ENCODE results near the gene UBC. TPM values are rescaled to one million over a fixed set of nuclear protein-coding genes. Genes with fewer than 3 reads are reported as not detected.
"Not testable (repeated sequence)": the region's sequence is repeated elsewhere in the genome, so short reads cannot be mapped to it uniquely, and the experiment has no call there.

The UBC gene
- total RNA-seq, 8 experiments from 2014 or later: 779 to 1,904 (median 1,306) TPM

DNA sequence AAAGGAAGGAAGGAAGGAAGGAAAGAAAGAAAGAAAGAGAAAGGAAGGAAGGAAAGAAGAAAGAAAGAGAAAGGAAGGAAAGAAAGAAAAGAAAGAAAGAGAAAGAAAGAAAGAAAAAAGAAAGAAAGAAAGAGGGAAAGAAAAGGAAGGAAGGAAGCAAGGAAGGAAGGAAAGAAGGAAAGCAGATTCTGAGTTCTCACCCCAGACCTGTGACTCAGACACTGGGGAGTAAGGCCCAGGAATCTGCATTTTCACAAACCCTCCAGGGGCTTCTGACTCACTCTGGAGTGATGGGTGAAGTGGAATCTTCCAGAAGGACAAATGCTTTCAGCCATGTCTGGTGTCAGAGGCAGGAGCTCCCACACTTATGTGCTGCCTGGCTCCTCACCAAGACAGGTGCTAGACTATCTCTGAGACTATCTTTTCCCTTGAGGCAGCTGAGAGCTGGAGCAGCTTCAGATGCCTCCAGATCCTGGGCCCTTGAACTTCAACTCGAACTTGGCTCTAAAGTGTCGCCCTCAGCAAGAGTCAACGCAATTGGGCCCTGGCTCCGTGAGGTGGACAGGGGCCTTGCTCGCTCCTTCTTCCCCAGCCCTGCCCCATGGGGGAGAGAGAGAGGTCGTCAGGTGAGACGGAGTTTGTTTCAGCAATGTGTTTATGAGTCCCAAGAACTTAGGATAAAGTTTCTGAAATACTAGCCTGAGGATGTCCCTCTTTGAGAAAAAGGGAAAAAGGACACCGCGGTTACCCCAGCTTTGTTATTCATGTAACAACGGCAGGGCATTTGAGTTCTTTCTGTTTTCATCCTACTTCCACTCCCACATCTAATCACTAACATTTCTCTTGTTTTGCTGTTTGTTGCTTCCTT is 31.0 kb downstream of the UBC start:
- in situ Hi-C loops (cut with MboI; ENCODE audit: low pct_unique_long_range_greater_than_20kb in 2 of 9, low sequenced_read_pairs in 9 of 9, unreplicated experiment in 9 of 9): no loop called here
- no peak overlapping the region for H3K27ac ChIP-seq
- WGBS, 10 experiments: 8 to 88% (median 64%) methylated on average over 2 to 10 of the region's 10 CpGs; no CpG with 5 or more reads in 1 of the 10 experiments
- H3K4me1 ChIP-seq (replicated peaks in 1 of 2): no peaks in the 10 kb centered on the region
- ATAC-seq (replicated peaks in 6 of 8): peak in 1 of 8 experiments; percentile 56
- H3K4me3 ChIP-seq: no peak overlapping the region

- Histone ChIP-seq H3K4me1 (replicated peaks in 1 of 2) (no peaks in the 10 kb centered on the region), H3K4me3 (no peak overlapping the region), H3K27ac (no peak overlapping the region)
- WGBS, 10 experiments: 56 to 92% (median 71%) methylated on average over 2 to 9 of the region's 10 CpGs; no CpG with 5 or more reads in 2 of the 10 experiments
- in situ Hi-C loops (cut with MboI; ENCODE audit: low pct_unique_long_range_greater_than_20kb in 2 of 9, low sequenced_read_pairs in 9 of 9, unreplicated experiment in 9 of 9): no loop called here
- ATAC-seq (replicated peaks in 6 of 8): no peak
Measured at GRCh38 chr12:124881123-124881522, 33.3 kb downstream of the UBC start.

DNA sequence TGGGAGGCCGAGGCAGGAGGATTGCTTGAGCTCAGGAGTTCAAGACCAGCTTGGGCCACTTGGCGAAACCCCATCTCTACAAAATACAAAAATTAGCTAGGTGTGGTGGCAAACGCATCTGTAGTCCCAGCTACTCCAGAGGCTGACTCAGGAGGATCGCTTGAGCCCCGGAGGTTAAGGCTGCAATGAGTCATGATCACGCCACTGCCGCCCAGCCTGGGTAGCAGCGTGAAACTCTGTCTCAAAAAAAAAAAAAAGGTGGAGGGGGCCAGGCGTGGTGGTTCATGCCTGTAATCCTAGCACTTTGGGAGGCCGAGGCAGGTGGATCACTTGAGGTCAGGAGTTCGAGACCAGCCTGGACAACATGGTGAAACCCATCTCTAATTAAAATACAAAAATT is 34.1 kb downstream of the UBC start:
- in situ Hi-C loops (cut with MboI; ENCODE audit: low pct_unique_long_range_greater_than_20kb in 2 of 9, low sequenced_read_pairs in 9 of 9, unreplicated experiment in 9 of 9); H3K27ac ChIP-seq; H3K4me3 ChIP-seq; H3K4me1 ChIP-seq (replicated peaks in 1 of 2); ATAC-seq (replicated peaks in 6 of 8): not testable (repeated sequence)
- 83 to 100% (median 100%) methylated on average over 2 to 8 of the region's 11 CpGs; no CpG with 5 or more reads in 5 of the 10 experiments for WGBS, 10 experiments

- Histone ChIP-seq H3K4me1 (replicated peaks in 1 of 2) (peaks cover 0 to 2% of the 10 kb centered on the region in 2 donors), H3K27ac (no peak overlapping the region), H3K4me3 (no peak overlapping the region)
- in situ Hi-C loops (cut with MboI; ENCODE audit: low pct_unique_long_range_greater_than_20kb in 2 of 9, low sequenced_read_pairs in 9 of 9, unreplicated experiment in 9 of 9): no loop called here
- WGBS, 10 experiments: 74 to 100% (median 91%) methylated on average over 2 to 15 of the region's 18 CpGs; no CpG with 5 or more reads in 1 of the 10 experiments
- ATAC-seq (replicated peaks in 6 of 8): no peak
Measured at GRCh38 chr12:124878795-124879516, 35.5 kb downstream of the UBC start.

DNA sequence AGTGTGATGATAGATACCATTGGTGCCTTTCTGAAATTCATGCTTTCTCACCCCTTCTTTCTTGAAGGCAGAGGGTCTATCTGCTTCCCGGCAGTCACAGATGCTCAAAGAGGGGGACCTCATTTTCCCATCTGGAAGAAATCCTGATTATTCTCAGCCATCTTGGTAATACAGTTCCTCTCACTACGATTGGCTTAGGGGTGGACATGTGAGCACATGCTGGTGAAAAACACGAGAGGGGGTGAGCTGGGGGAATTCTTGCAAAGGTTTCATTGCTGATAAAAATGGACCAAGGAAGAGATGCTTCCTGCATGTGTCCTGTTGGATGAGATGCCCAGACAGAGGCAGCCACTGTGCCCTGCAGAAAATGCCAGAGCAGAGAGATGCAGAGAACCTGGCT is 37.0 kb downstream of the UBC start:
- Histone ChIP-seq H3K4me1 (replicated peaks in 1 of 2) (peaks cover 0 to 2% of the 10 kb centered on the region in 2 donors), H3K27ac (no peak overlapping the region), H3K4me3 (no peak overlapping the region)
- in situ Hi-C loops (cut with MboI; ENCODE audit: low pct_unique_long_range_greater_than_20kb in 2 of 9, low sequenced_read_pairs in 9 of 9, unreplicated experiment in 9 of 9): no loop called here
- WGBS, 10 experiments: 39 to 100% (median 71%) methylated on average over 1 to 3 of the region's 3 CpGs; no CpG with 5 or more reads in 2 of the 10 experiments
- ATAC-seq (replicated peaks in 6 of 8): no peak

- peaks cover 0 to 2% of the 10 kb centered on the region in 2 donors for H3K4me1 ChIP-seq (replicated peaks in 1 of 2)
- ATAC-seq (replicated peaks in 6 of 8): no peak
- no peak overlapping the region for H3K27ac ChIP-seq
- in situ Hi-C loops (cut with MboI; ENCODE audit: low pct_unique_long_range_greater_than_20kb in 2 of 9, low sequenced_read_pairs in 9 of 9, unreplicated experiment in 9 of 9): no loop called here
- WGBS, 10 experiments: 60 to 90% (median 83%) methylated on average over 1 to 2 of the region's 2 CpGs; no CpG with 5 or more reads in 3 of the 10 experiments
- no peak overlapping the region for H3K4me3 ChIP-seq
Measured at GRCh38 chr12:124876171-124876570, 38.3 kb downstream of the UBC start.

- in situ Hi-C loops (cut with MboI; ENCODE audit: low pct_unique_long_range_greater_than_20kb in 2 of 9, low sequenced_read_pairs in 9 of 9, unreplicated experiment in 9 of 9): no loop called here
Measured at GRCh38 chr12:124875803-124876132, 38.7 kb downstream of the UBC start.

GRCh38 chr12:124874988-124875802 is 39.3 kb downstream of the UBC start:
- 60 to 100% (median 77%) methylated on average over 1 to 8 of the region's 14 CpGs; no CpG with 5 or more reads in 3 of the 10 experiments for WGBS, 10 experiments
- H3K4me1 ChIP-seq (replicated peaks in 1 of 2): peaks cover 0 to 2% of the 10 kb centered on the region in 2 donors
- H3K4me3 ChIP-seq: no peak overlapping the region
- no peak overlapping the region for H3K27ac ChIP-seq
- in situ Hi-C loops (cut with MboI; ENCODE audit: low pct_unique_long_range_greater_than_20kb in 2 of 9, low sequenced_read_pairs in 9 of 9, unreplicated experiment in 9 of 9): no loop called here
- ATAC-seq (replicated peaks in 6 of 8): peak in 1 of 8 experiments; percentile 43

More at GRCh38 chr12:124875803-124876132, 38.7 kb downstream of the UBC start:
- WGBS, 10 experiments: 57 to 100% (median 100%) methylated on average over 1 to 2 of the region's 2 CpGs; no CpG with 5 or more reads in 5 of the 10 experiments
- H3K27ac ChIP-seq: no peak overlapping the region
- no peak for ATAC-seq (replicated peaks in 6 of 8)
- no peak overlapping the region for H3K4me3 ChIP-seq
- H3K4me1 ChIP-seq (replicated peaks in 1 of 2): peaks cover 0 to 2% of the 10 kb centered on the region in 2 donors

DNA sequence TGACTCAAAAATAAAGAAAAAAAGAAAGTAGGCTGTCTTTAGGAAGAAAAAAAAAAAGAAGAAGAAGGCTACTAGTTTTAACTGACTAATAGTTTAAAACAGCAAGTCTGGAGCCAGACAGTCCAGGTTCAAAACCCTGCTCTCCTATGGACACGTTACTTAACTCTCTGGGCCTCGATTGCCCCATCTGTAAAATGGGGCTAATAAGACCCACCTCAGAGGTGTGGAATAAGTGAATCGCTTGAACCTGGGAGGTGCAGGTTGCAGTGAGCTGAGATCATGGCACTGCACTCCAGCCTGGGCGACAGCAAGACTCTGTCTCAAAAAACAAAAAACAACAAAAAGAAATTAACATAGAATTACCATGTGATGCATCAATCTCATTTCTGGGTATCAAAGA is 40.3 kb downstream of the UBC start:
- no peak for ATAC-seq (replicated peaks in 6 of 8)
- Histone ChIP-seq H3K4me3 (no peak overlapping the region), H3K27ac (no peak overlapping the region), H3K4me1 (replicated peaks in 1 of 2) (peaks cover 0 to 2% of the 10 kb centered on the region in 2 donors)
- in situ Hi-C loops (cut with MboI; ENCODE audit: low pct_unique_long_range_greater_than_20kb in 2 of 9, low sequenced_read_pairs in 9 of 9, unreplicated experiment in 9 of 9): no loop called here
- WGBS, 10 experiments: 36 to 100% (median 88%) methylated on average over 1 to 4 of the region's 4 CpGs; no CpG with 5 or more reads in 2 of the 10 experiments

- 57 to 100% (median 86%) methylated on average over 2 to 7 of the region's 11 CpGs; no CpG with 5 or more reads in 4 of the 10 experiments for WGBS, 10 experiments
- ATAC-seq (replicated peaks in 6 of 8): peak in 2 of 8 experiments; percentile 19 to 31
- peaks cover 0 to 2% of the 10 kb centered on the region in 2 donors for H3K4me1 ChIP-seq (replicated peaks in 1 of 2)
- no peak overlapping the region for H3K27ac ChIP-seq
- in situ Hi-C loops (cut with MboI; ENCODE audit: low pct_unique_long_range_greater_than_20kb in 2 of 9, low sequenced_read_pairs in 9 of 9, unreplicated experiment in 9 of 9): no loop called here
- H3K4me3 ChIP-seq: no peak overlapping the region
Measured at GRCh38 chr12:124872068-124872719, 42.3 kb downstream of the UBC start.

GRCh38 chr12:124871297-124871696 is 43.2 kb downstream of the UBC start:
- peak in 1 of 8 experiments; percentile 24 for ATAC-seq (replicated peaks in 6 of 8)
- 78 to 100% (median 90%) methylated on average over 2 to 4 of the region's 4 CpGs; no CpG with 5 or more reads in 4 of the 10 experiments for WGBS, 10 experiments
- H3K4me3 ChIP-seq: no peak overlapping the region
- in situ Hi-C loops (cut with MboI; ENCODE audit: low pct_unique_long_range_greater_than_20kb in 2 of 9, low sequenced_read_pairs in 9 of 9, unreplicated experiment in 9 of 9): no loop called here
- H3K27ac ChIP-seq: no peak overlapping the region
- peaks cover 0 to 2% of the 10 kb centered on the region in 2 donors for H3K4me1 ChIP-seq (replicated peaks in 1 of 2)

GRCh38 chr12:124870515-124870914 is 43.9 kb downstream of the UBC start:
- WGBS, 10 experiments: 70 to 100% (median 83%) methylated on average over 1 to 3 of the region's 4 CpGs; no CpG with 5 or more reads in 4 of the 10 experiments
- in situ Hi-C loops (cut with MboI; ENCODE audit: low pct_unique_long_range_greater_than_20kb in 2 of 9, low sequenced_read_pairs in 9 of 9, unreplicated experiment in 9 of 9): no loop called here

More at GRCh38 chr12:124870515-124870914, 43.9 kb downstream of the UBC start:
- H3K4me1 ChIP-seq (replicated peaks in 1 of 2): peaks cover 0 to 2% of the 10 kb centered on the region in 2 donors
- no peak overlapping the region for H3K4me3 ChIP-seq
- no peak overlapping the region for H3K27ac ChIP-seq
- ATAC-seq (replicated peaks in 6 of 8): no peak
